Epithelial cell of esophagus (primary cell): ENCODE measurements around the gene CDC20B.

Experiments
- DNase-seq: peaks from one replicate; pipeline ENCODE4 v3.0.0; 2010; ENCODE audit warnings: low read depth
- H3K4me3 ChIP-seq: 2 replicates; pipeline ENCODE4 v1.5.1; 2011; ENCODE audit warnings: mild to moderate bottlenecking, low read length, control low read depth
- CTCF ChIP-seq: IDR thresholded peaks from 2 replicates; pipeline ENCODE4 v1.5.1; 2011; ENCODE audit warnings: low read depth, mild to moderate bottlenecking, low read length, control low read depth, inconsistent platforms; ENCODE audit not compliant: insufficient read depth; ENCODE audit errors: missing control alignments

Gene CDC20B

GRCh38 chr5:55160493-55161209, 12.3 kb downstream of the CDC20B start:
- peak overlapping the region; percentile 52 for H3K4me3 ChIP-seq
- peak; percentile 91 for DNase-seq
- TF ChIP-seq CTCF = no peak

GRCh38 chr5:55159763-55160492, 13.0 kb downstream of the CDC20B start, which contains the start of gene GPX8:
Gene GPX8 (plus strand): TSS chr5:55160171. CDS start chr5:55160193, 22 bp downstream.
- peak; percentile 58 for TF ChIP-seq CTCF
- peak; percentile 87 for DNase-seq
- H3K4me3 ChIP-seq = peak within 1 kb of the TSS; percentile 52

- no peak for TF ChIP-seq CTCF
- peak; percentile 58 for DNase-seq
- H3K4me3 ChIP-seq = no peak overlapping the region
These were observed 18.1 kb downstream of the CDC20B start for GRCh38 chr5:55154873-55155272.

- DNase-seq = peak; percentile 97
- TF ChIP-seq CTCF = no peak
These were observed 20.8 kb downstream of the CDC20B start for GRCh38 chr5:55151923-55152842.

GRCh38 chr5:55149308-55149795, 23.6 kb downstream of the CDC20B start:
- no peak overlapping the region for H3K4me3 ChIP-seq
- TF ChIP-seq CTCF = no peak
- DNase-seq = peak; percentile 70

More at GRCh38 chr5:55151923-55152842, 20.8 kb downstream of the CDC20B start:
- H3K4me3 ChIP-seq = no peak overlapping the region

GRCh38 chr5:55146543-55147151, 26.3 kb downstream of the CDC20B start:
- no peak overlapping the region for H3K4me3 ChIP-seq
- DNase-seq = peak; percentile 86
- peak; percentile 99 for TF ChIP-seq CTCF
